Measurements from ENCODE around the gene HIF1AN. TPM values are rescaled to one million over a fixed set of nuclear protein-coding genes. Genes with fewer than 3 reads are reported as not detected.
"Not testable (repeated sequence)": the region's sequence is repeated elsewhere in the genome, so short reads cannot be mapped to it uniquely, and the experiment has no call there.

Gene HIF1AN
- total and polyA plus RNA-seq, 2 donors = 14.4 to 15.4 TPM

GRCh38 chr10:100565206-100565985, 29.7 kb downstream of the HIF1AN start:
- WGBS = 65% methylated on average over 9 of the region's 9 CpGs
- no peak for DNase-seq (ENCODE audit: extremely low spot score)
- Histone ChIP-seq H3K27ac (ENCODE audit: low read depth) (no peak overlapping the region), H3K36me3 (ENCODE audit: insufficient read depth) (no peaks in the 10 kb centered on the region), H3K4me3 (ENCODE audit: low read depth, low read length) (no peak overlapping the region), H3K4me1 (ENCODE audit: insufficient read depth) (no peaks in the 10 kb centered on the region)

DNA sequence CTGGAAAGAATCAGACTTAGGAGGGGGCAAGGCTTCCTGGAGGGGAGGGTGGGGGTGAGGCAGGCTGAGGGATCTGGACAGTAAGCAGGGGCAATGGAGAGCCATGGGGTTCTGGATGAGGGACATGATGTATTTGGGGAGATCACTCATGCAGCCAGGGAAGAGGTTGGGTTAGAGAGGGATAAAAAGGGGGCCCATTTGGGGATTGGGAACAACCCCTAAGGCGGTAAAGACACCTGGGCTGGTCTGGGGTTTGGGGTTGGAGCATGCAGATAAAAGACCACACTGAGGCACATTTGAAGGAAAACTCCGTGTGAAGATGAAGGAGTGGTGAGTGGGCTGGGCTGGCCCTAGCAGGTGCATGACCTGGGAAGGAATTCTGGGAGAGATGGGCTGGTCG, 30.8 kb downstream of the HIF1AN start:
- no peaks in the 10 kb centered on the region for H3K36me3 ChIP-seq (ENCODE audit: insufficient read depth)
- H3K4me3 ChIP-seq (ENCODE audit: low read depth, low read length) = no peak overlapping the region
- H3K27ac ChIP-seq (ENCODE audit: low read depth) = no peak overlapping the region
- H3K4me1 ChIP-seq (ENCODE audit: insufficient read depth) = no peaks in the 10 kb centered on the region
- DNase-seq (ENCODE audit: extremely low spot score) = no peak
- WGBS = 62% methylated on average over 3 of the region's 3 CpGs

DNA sequence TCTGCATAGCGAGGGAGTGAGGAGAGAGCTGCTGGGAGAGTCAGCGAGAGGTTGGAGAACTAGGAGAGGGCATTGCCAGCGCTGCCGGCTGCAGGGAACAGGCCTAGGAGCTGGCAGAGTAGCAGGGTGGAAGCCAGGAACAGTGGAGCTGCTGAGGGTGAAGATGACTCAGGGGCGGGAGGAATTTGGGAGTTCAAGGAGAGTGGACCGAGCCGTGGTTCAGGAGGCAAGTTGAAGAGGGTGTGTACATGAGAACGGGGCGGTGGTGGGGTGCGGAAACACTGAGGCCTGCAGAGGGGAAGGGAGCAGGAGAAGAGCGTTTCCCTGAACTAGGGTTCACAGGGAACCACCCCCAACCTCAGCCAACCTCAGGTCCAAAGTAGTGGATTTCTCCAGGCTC, 31.5 kb downstream of the HIF1AN start:
- no peaks in the 10 kb centered on the region for H3K4me1 ChIP-seq (ENCODE audit: insufficient read depth)
- WGBS = 42% methylated on average over 11 of the region's 11 CpGs
- no peaks in the 10 kb centered on the region for H3K36me3 ChIP-seq (ENCODE audit: insufficient read depth)

DNA sequence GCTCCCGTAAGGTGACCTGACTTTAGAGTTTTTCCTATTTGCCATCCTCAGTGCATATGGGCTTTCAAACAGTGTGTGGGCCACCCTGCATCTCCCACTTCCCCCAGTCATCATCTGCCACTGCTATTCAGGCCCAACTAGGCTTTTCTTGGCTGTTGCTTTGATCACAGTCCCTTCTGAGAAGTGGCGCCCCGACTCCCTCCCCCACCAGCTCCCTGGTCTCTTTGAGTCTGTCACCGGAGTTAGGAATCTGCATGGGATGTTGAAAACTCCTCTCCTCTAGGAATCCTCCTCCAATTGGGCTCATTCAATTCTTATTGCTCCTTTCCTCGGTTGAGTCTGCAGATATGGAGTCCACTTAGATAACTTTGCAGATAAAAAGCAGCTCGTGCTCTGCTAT, 32.1 kb downstream of the HIF1AN start:
- no peak for DNase-seq (ENCODE audit: extremely low spot score)
- 17% methylated on average over 6 of the region's 6 CpGs for WGBS
- H3K4me3 ChIP-seq (ENCODE audit: low read depth, low read length) = no peak overlapping the region
- no peaks in the 10 kb centered on the region for H3K36me3 ChIP-seq (ENCODE audit: insufficient read depth)
- H3K4me1 ChIP-seq (ENCODE audit: insufficient read depth) = no peaks in the 10 kb centered on the region
- H3K27ac ChIP-seq (ENCODE audit: low read depth) = no peak overlapping the region

More for the DNA sequence above, 31.5 kb downstream of the HIF1AN start:
- no peak overlapping the region for H3K27ac ChIP-seq (ENCODE audit: low read depth)
- H3K4me3 ChIP-seq (ENCODE audit: low read depth, low read length) = no peak overlapping the region
- no peak for DNase-seq (ENCODE audit: extremely low spot score)

DNA sequence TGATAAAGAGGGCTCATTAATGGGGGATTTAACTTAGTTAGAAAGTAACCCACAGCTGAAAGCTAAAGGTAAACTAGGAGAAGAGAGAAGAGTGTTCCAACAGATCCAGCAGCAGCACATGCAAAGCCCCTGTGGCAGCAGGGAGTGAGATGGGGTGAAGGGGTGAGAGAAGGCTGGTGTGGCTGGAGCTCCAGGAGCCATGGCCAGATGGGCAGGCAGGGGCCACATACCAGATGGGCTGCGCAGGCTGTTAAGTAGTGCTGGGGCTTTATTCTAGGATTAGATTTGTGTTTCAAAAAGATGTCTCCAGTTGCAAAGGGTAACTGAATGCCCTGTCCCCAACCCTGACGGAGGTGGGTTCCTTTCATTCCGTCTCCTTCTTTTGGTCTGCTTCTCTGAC, 33.2 kb downstream of the HIF1AN start:
- WGBS = 65% methylated on average over 3 of the region's 3 CpGs
- H3K4me3 ChIP-seq (ENCODE audit: low read depth, low read length) = no peak overlapping the region

DNA sequence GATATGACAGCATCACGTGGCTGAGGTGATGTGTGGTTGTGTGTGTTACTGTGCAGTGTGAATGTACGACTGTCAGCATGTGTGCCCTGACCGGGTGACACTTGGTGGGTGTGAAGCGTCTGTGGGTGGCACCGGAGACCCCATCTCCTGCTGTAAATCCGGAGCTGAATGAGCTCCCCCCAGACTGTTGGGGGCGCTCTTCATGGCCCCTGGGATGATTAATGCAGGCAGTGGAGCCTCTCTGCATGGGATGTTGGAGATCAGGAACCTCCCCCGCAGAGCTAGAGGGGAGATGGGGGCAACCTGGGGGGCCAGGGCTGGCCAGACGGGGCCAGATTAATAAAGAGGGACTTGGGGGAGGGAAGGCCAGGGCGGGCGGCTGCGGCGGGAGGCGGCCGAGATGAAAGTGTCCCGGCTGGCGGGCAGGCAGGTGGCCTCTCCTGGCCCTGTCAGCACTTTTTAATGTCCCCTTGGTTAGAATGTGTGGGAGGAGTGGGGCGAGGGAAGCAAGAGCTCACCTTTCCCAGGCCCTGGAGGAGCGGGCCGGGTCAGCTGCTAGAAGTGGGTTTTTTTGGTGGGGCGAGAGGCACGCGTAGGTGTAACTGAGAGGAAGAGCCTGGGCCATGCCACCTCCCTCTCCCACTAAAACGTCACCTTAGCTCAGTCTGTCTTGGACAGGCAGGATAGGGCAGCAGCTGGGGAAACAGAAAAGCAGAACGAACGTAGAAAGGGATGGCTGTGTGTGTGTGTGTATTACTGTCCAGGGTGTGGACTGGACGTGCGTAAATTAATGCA, 34.1 kb downstream of the HIF1AN start:
- 14% methylated on average over 28 of the region's 28 CpGs for WGBS
- Histone ChIP-seq H3K4me3 (ENCODE audit: low read depth, low read length) (no peak overlapping the region), H3K27ac (ENCODE audit: low read depth) (no peak overlapping the region), H3K4me1 (ENCODE audit: insufficient read depth) (no peaks in the 10 kb centered on the region), H3K36me3 (ENCODE audit: insufficient read depth) (no peaks in the 10 kb centered on the region)
- no peak for DNase-seq (ENCODE audit: extremely low spot score)

More for the DNA sequence above, 33.2 kb downstream of the HIF1AN start:
- Histone ChIP-seq H3K36me3 (ENCODE audit: insufficient read depth) (no peaks in the 10 kb centered on the region), H3K27ac (ENCODE audit: low read depth) (no peak overlapping the region), H3K4me1 (ENCODE audit: insufficient read depth) (no peaks in the 10 kb centered on the region)
- no peak for DNase-seq (ENCODE audit: extremely low spot score)

DNA sequence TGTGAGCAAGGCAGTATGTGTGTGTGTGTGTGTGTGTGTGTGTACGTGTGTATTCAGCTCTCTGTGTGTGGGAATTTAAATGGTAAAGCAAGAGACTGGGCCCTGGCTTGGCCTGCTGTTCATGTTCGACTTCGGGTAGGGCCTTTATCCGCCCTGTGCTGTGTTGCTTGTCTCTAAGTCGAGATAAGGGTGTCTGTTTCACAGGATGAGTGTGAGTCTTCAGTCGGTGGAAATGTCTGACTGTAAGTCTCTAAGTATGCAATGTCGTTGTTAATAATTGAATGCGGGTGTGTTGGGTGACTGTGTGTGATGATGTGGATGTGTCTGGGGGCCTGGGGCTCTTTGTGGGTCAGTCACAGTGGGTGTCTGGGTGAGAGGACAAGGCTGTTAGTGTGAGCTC, 34.8 kb downstream of the HIF1AN start:
- Histone ChIP-seq H3K4me3 (ENCODE audit: low read depth, low read length) (no peak overlapping the region), H3K27ac (ENCODE audit: low read depth) (no peak overlapping the region), H3K4me1 (ENCODE audit: insufficient read depth) (no peaks in the 10 kb centered on the region), H3K36me3 (ENCODE audit: insufficient read depth) (no peaks in the 10 kb centered on the region)
- WGBS = 50% methylated on average over 8 of the region's 8 CpGs
- DNase-seq (ENCODE audit: extremely low spot score) = no peak

GRCh38 chr10:100571084-100571856, 35.5 kb downstream of the HIF1AN start:
- no peak overlapping the region for H3K4me3 ChIP-seq (ENCODE audit: low read depth, low read length)
- no peak for DNase-seq (ENCODE audit: extremely low spot score)
- no peaks in the 10 kb centered on the region for H3K4me1 ChIP-seq (ENCODE audit: insufficient read depth)
- no peaks in the 10 kb centered on the region for H3K36me3 ChIP-seq (ENCODE audit: insufficient read depth)
- H3K27ac ChIP-seq (ENCODE audit: low read depth) = no peak overlapping the region
- 87% methylated on average over 24 of the region's 24 CpGs for WGBS

- H3K36me3 ChIP-seq (ENCODE audit: insufficient read depth); H3K4me3 ChIP-seq (ENCODE audit: low read depth, low read length); H3K4me1 ChIP-seq (ENCODE audit: insufficient read depth); H3K27ac ChIP-seq (ENCODE audit: low read depth); DNase-seq (ENCODE audit: extremely low spot score): not testable (repeated sequence)
- WGBS = 78% methylated on average over 7 of the region's 7 CpGs
Measured at GRCh38 chr10:100575146-100575545, 39.4 kb downstream of the HIF1AN start.

DNA sequence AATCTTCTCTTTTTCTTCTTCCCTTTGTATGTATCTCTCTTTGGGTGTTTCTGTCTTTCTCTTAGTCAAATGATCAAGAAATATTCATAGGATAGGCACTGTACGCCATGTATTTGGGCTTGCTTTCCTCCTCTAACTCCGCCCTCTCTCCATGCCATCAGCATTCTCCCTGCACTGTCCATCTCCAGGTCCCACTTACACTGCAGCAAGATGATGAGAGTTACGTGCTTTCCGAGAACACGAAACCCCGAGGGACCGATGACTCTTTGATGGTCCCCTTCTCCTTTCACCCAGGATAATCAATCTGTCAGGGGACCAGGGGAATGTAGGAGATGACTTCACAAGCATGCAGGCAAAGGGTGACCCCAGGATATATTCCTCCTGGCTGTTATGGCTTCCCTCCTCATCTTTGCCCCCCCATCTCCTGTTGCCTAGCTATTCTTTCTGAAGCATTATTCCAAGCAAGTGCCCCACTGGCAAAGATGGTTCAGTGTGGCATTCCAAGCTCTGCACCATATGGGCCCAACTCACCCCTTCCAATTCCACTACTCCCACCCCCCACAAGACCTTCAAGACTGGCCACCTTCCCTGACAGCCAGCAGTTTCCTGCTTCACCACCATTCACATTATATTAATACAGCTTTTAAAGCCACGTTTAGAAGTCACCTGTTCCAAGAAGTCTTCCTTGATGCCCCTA, 40.0 kb downstream of the HIF1AN start:
- 74% methylated on average over 8 of the region's 8 CpGs for WGBS
- no peak for DNase-seq (ENCODE audit: extremely low spot score)
- H3K27ac ChIP-seq (ENCODE audit: low read depth) = no peak overlapping the region

GRCh38 chr10:100576282-100576635, 40.5 kb downstream of the HIF1AN start:
- Histone ChIP-seq H3K36me3 (ENCODE audit: insufficient read depth) (no peaks in the 10 kb centered on the region), H3K4me1 (ENCODE audit: insufficient read depth) (no peaks in the 10 kb centered on the region), H3K4me3 (ENCODE audit: low read depth, low read length) (no peak overlapping the region), H3K27ac (ENCODE audit: low read depth) (no peak overlapping the region)
- WGBS = 81% methylated on average over 5 of the region's 5 CpGs
- no peak for DNase-seq (ENCODE audit: extremely low spot score)

More for the DNA sequence above, 40.0 kb downstream of the HIF1AN start:
- Histone ChIP-seq H3K4me3 (ENCODE audit: low read depth, low read length) (no peak overlapping the region), H3K36me3 (ENCODE audit: insufficient read depth) (no peaks in the 10 kb centered on the region), H3K4me1 (ENCODE audit: insufficient read depth) (no peaks in the 10 kb centered on the region)

GRCh38 chr10:100579261-100580090, 43.7 kb downstream of the HIF1AN start:
- H3K4me3 ChIP-seq (ENCODE audit: low read depth, low read length) = no peak overlapping the region
- no peaks in the 10 kb centered on the region for H3K4me1 ChIP-seq (ENCODE audit: insufficient read depth)
- no peak overlapping the region for H3K27ac ChIP-seq (ENCODE audit: low read depth)
- H3K36me3 ChIP-seq (ENCODE audit: insufficient read depth) = no peaks in the 10 kb centered on the region
- no peak for DNase-seq (ENCODE audit: extremely low spot score)
- 73% methylated on average over 9 of the region's 9 CpGs for WGBS

Data from urinary bladder (tissue), 4 donors.